SK-N-SH (cell line): Measurements from ENCODE around the gene TMEM255B. TPM values are rescaled to one million over a fixed set of nuclear protein-coding genes. Genes with fewer than 3 reads are reported as not detected.
"Not testable (repeated sequence)": the region's sequence is repeated elsewhere in the genome, so short reads cannot be mapped to it uniquely, and the experiment has no call there.

Experiments used
- CTCF ChIA-PET: fragments of 300-600, 350-600 bp; formaldehyde crosslinking; extraction: SDS; loops from one replicate; lab custom pipeline; 2021; lab: Yijun Ruan, JAX
- POLR2A ChIA-PET: fragments of 350-600 bp; sonication (Branson Sonifier 250); formaldehyde crosslinking; extraction: SDS; loops from one replicate; lab custom pipeline; 2020; ENCODE audit warnings: antibody characterized with exemption, inconsistent platforms; lab: Yijun Ruan, JAX
- DNase-seq: peaks from one replicate; pipeline ENCODE4 v3.0.0; 2012
- H2AFZ ChIP-seq: fragments of 200-600 bp; sonication (generic); 2 replicates; pipeline ENCODE4 v1.8.1; 2016; ENCODE audit warnings: antibody characterized with exemption, mild to moderate bottlenecking, low read depth
- H3F3A ChIP-seq: fragments of 200-600 bp; sonication (generic); replicated peaks from 2 replicates; pipeline ENCODE3; 2016; ENCODE audit warnings: antibody characterized with exemption, mild to moderate bottlenecking; ENCODE audit not compliant: insufficient read depth
- H3K27ac ChIP-seq, 2 experiments: fragments of 200-500 bp in 1 of 2; fragments of 200-600 bp in 1 of 2; sonication (Bioruptor generic) in 1 of 2; sonication (generic), shearing (Covaris generic) in 1 of 2; 2 replicates each; pipeline versions ENCODE4 v1.5.1 to v1.6.1; 2014 to 2016; ENCODE audit warnings: low read depth in 2 of 2, inconsistent platforms in 1 of 2, low read length in 1 of 2, mild to moderate bottlenecking in 1 of 2, mixed read lengths in 1 of 2
- H3K27me3 ChIP-seq: fragments of 200-600 bp; sonication (generic), shearing (Covaris generic); 2 replicates; pipeline ENCODE4 v1.6.1; 2016; ENCODE audit warnings: mixed run types; ENCODE audit not compliant: insufficient read depth
- H3K36me3 ChIP-seq, 2 experiments: fragments of 200-500 bp in 1 of 2; fragments of 200-600 bp in 1 of 2; sonication (Bioruptor generic) in 1 of 2; sonication (generic) in 1 of 2; replicated peaks in 1 of 2; 2 replicates each; pipeline versions ENCODE3 to v1.5.1; 2014 to 2016; ENCODE audit warnings: low read length in 1 of 2, mild to moderate bottlenecking in 1 of 2; ENCODE audit not compliant: insufficient read depth in 2 of 2, control insufficient read depth in 1 of 2
- H3K4me1 ChIP-seq, 2 experiments: fragments of 200-500 bp in 1 of 2; fragments of 200-600 bp in 1 of 2; sonication (Bioruptor generic) in 1 of 2; sonication (generic), shearing (Covaris generic) in 1 of 2; 2 replicates each; pipeline versions ENCODE4 v1.5.1 to v1.6.1; 2014 to 2016; ENCODE audit warnings: low read depth in 1 of 2, low read length in 1 of 2, mixed run types in 1 of 2; ENCODE audit not compliant: insufficient read depth in 2 of 2, control insufficient read depth in 1 of 2
- H3K4me2 ChIP-seq: fragments of 200-600 bp; sonication (generic), shearing (Covaris generic); 2 replicates; pipeline ENCODE4 v1.6.1; 2017; ENCODE audit warnings: mixed run types
- H3K4me3 ChIP-seq, 2 experiments: fragments of 200-500 bp in 1 of 2; fragments of 200-600 bp in 1 of 2; sonication (Bioruptor generic) in 1 of 2; sonication (generic), shearing (Covaris generic) in 1 of 2; 2 replicates each; pipeline versions ENCODE4 v1.5.1 to v1.8.1; 2014 to 2016; ENCODE audit warnings: low read depth in 2 of 2, inconsistent platforms in 1 of 2, low read length in 1 of 2, mild to moderate bottlenecking in 1 of 2, mixed read lengths in 1 of 2, moderate library complexity in 1 of 2
- H3K79me2 ChIP-seq: fragments of 200-600 bp; sonication (generic); 2 replicates; pipeline ENCODE4 v1.8.1; 2017; ENCODE audit warnings: mild to moderate bottlenecking; ENCODE audit not compliant: insufficient read depth
- H3K9ac ChIP-seq: fragments of 200-600 bp; sonication (generic); 2 replicates; pipeline ENCODE4 v1.6.1; 2017; ENCODE audit warnings: mixed run types
- H3K9me2 ChIP-seq: fragments of 200-600 bp; sonication (generic); 2 replicates; pipeline ENCODE4 v1.6.1; 2017; ENCODE audit warnings: mixed run types
- H3K9me3 ChIP-seq: fragments of 200-600 bp; sonication (generic); 2 replicates; pipeline ENCODE4 v1.6.1; 2017; ENCODE audit warnings: mixed run types, mild to moderate bottlenecking, moderate library complexity
- H4K20me1 ChIP-seq: fragments of 200-600 bp; sonication (generic); 2 replicates; pipeline ENCODE4 v1.6.1; 2017; ENCODE audit warnings: mild to moderate bottlenecking, mixed run types; ENCODE audit not compliant: insufficient read depth
- FOXM1 ChIP-seq: IDR thresholded peaks from 2 replicates; pipeline ENCODE4 v1.4.0; 2012; ENCODE audit warnings: low read depth, mild to moderate bottlenecking
- NRF1 ChIP-seq: IDR thresholded peaks from 2 replicates; pipeline ENCODE4 v1.6.1; 2012; ENCODE audit warnings: low read depth, mild to moderate bottlenecking, low read length
- TCF12 ChIP-seq: IDR thresholded peaks from 2 replicates; pipeline ENCODE4 v1.4.0; 2012
- YY1 ChIP-seq: IDR thresholded peaks from 2 replicates; pipeline ENCODE4 v1.4.0; 2012; ENCODE audit warnings: low read depth, mild to moderate bottlenecking
- WGBS: methylation state at CpG from one replicate; pipeline ENCODE4 v1.1.6; 2017; ENCODE audit warnings: low lambda C conversion rate; 5-methylcytosine and 5-hydroxymethylcytosine counted together
- polyA plus RNA-seq, 3 experiments: library from polyadenylated mRNA; depleted of rRNA; stranded (reverse); fragments of >200 nt; gene quantifications; 2 replicates each; pipeline ENCODE4 v1.2.3, GENCODE V29; 2012
- TF ChIP-seq, protein P1 (sequence below): IDR thresholded peaks from 2 replicates; pipeline ENCODE4; 2012

Gene TMEM255B
- polyA plus RNA-seq, 1 of the 3 experiments (the other 2 are of a cell fraction), result 14.8 TPM

DNA sequence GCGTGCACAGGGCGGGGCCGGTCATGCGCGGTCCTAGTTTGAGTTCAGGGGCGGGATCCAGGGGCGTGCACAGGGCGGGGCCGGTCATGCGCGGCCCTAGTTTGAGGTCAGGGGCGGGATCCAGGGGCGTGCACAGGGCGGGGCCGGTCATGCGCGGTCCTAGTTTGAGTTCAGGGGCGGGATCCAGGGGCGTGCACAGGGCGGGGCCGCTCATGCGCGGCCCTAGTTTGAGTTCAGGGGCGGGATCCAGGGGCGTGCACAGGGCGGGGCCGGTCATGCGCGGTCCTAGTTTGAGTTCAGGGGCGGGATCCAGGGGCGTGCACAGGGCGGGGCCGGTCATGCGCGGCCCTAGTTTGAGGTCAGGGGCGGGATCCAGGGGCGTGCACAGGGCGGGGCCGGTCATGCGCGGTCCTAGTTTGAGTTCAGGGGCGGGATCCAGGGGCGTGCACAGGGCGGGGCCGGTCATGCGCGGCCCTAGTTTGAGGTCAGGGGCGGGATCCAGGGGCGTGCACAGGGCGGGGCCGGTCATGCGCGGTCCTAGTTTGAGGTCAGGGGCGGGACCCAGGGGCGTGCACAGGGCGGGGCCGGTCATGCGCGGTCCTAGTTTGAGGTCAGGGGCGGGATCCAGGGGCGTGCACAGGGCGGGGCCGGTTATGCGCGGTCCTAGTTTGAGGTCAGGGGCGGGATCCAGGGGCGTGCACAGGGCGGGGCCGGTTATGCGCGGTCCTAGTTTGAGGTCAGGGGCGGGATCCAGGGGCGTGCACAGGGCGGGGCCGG lies 33.5 kb upstream of the TMEM255B start:
- H3K79me2 ChIP-seq, H3K4me2 ChIP-seq, H3K9me2 ChIP-seq, H2AFZ ChIP-seq, H3K9me3 ChIP-seq, POLR2A ChIA-PET, H3K4me3 ChIP-seq, H3K27ac ChIP-seq, H3K36me3 ChIP-seq, H3K9ac ChIP-seq, H4K20me1 ChIP-seq, H3K27me3 ChIP-seq, DNase-seq: not testable (repeated sequence)
- no CpG with 5 or more reads among the region's 75 CpGs for WGBS
- Histone ChIP-seq H3K4me1 (peaks cover 0 to 35% of the 10 kb centered on the region in 2 experiments; a peak in 1 of 4 replicates), H3F3A (peaks cover 13% of the 10 kb centered on the region)
- CTCF ChIA-PET, result interaction anchor here (0.9 to 1.7 kb wide), 10 partner anchors 16 to 501 kb away, joined by 3 to 19 read pairs (median 4); partner anchors contain the start of genes ATP4B and GRK1
- 0 out of 2 replicates have a peak, but pooled peaks have one; percentile 11 for TF ChIP-seq NRF1
- TF ChIP-seq, protein P1, sequence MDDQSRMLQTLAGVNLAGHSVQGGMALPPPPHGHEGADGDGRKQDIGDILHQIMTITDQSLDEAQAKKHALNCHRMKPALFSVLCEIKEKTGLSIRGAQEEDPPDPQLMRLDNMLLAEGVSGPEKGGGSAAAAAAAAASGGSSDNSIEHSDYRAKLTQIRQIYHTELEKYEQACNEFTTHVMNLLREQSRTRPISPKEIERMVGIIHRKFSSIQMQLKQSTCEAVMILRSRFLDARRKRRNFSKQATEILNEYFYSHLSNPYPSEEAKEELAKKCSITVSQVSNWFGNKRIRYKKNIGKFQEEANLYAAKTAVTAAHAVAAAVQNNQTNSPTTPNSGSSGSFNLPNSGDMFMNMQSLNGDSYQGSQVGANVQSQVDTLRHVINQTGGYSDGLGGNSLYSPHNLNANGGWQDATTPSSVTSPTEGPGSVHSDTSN, result peak; percentile 44
- TF ChIP-seq, all 33 proteins: peak for 2; not testable (repeated sequence) for 31

DNA sequence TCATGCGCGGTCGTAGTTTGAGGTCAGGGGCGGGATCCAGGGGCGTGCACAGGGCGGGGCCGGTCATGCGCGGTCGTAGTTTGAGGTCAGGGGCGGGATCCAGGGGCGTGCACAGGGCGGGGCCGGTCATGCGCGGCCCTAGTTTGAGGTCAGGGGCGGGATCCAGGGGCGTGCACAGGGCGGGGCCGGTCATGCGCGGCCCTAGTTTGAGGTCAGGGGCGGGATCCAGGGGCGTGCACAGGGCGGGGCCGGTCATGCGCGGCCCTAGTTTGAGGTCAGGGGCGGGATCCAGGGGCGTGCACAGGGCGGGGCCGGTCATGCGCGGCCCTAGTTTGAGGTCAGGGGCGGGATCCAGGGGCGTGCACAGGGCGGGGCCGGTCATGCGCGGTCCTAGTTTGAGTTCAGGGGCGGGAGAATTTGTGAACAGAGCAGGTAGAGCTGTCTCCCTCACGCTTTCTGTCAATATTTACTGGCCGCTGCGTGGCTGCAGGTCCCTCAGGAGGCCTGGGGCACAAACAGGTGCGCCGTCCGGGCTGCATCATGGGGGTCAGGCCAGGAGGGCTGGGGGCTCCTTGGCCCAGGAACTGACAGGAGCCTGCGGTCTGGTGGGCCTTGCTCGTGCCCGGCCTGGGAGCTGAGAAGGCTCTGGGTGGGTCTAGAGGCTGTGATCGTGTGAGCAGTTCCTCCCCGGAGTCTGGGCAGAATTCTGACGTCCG lies 32.8 kb upstream of the TMEM255B start:
- peak overlapping the region; percentile 21 to 82; a peak in 3 of 4 replicates for H3K27ac ChIP-seq
- H3F3A ChIP-seq, result peaks cover 13% of the 10 kb centered on the region
- H3K36me3 ChIP-seq, H3K9me2 ChIP-seq, H4K20me1 ChIP-seq, H3K27me3 ChIP-seq, POLR2A ChIA-PET, H3K79me2 ChIP-seq, H3K9me3 ChIP-seq, H2AFZ ChIP-seq, H3K9ac ChIP-seq: not testable (repeated sequence)
- WGBS, result 33% methylated on average over 3 of the region's 54 CpGs
- DNase-seq, result peak; percentile 59
- CTCF ChIA-PET, result interaction anchor here (0.8 kb wide), 1 partner anchor 76 kb away, joined by 3 read pairs; no protein-coding TSS in a partner anchor
- H3K4me3 ChIP-seq, result peak overlapping the region; percentile 51 to 55; a peak in 3 of 4 replicates
- H3K4me1 ChIP-seq, result peaks cover 0 to 35% of the 10 kb centered on the region in 2 experiments; a peak in 1 of 4 replicates
- peak overlapping the region; percentile 73; the same call in 1 of the 2 replicates for H3K4me2 ChIP-seq

DNA sequence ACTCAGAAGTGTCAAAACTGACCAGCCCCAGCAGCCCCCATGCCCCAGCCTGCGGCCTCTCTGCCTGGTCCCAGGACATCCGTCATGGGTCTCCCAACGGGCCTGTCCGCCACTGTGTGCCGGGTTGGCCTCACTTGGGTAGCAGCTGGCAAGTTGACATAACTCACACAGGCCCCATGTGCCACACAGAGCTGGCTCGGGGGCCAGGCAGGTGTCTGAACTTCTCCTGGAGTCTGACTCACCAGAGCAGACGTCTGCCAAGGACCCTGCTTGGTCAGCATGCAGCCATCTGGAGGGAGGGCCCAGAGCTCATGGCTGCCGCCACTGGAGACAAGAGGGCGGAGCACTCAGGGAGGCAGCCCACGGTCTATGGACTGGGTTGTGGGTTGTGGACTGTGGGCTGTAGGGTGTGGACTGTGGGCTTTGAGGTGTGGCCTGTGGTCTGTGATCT lies 32.0 kb upstream of the TMEM255B start:
- H3K9me3 ChIP-seq, result no peaks in the 10 kb centered on the region
- DNase-seq, result no peak
- no peaks in the 10 kb centered on the region for H3K79me2 ChIP-seq
- 0% methylated on average over 1 of the region's 10 CpGs for WGBS
- no peaks in the 10 kb centered on the region for H3K27me3 ChIP-seq
- no peak overlapping the region for H2AFZ ChIP-seq
- no peaks in the 10 kb centered on the region for H3K9me2 ChIP-seq
- H4K20me1 ChIP-seq, result no peaks in the 10 kb centered on the region
- H3K4me1 ChIP-seq, result peaks cover 0 to 35% of the 10 kb centered on the region in 2 experiments; a peak in 1 of 4 replicates
- H3K4me3 ChIP-seq, result peak overlapping the region in 1 of 2 experiments; percentile 51; a peak in 2 of 4 replicates
- peaks cover 13% of the 10 kb centered on the region for H3F3A ChIP-seq
- H3K36me3 ChIP-seq, result no peaks in the 10 kb centered on the region
- H3K4me2 ChIP-seq, result peak overlapping the region; percentile 73; the same call in 1 of the 2 replicates
- peak overlapping the region; percentile 21 to 82; a peak in 3 of 4 replicates for H3K27ac ChIP-seq
- no peak overlapping the region for H3K9ac ChIP-seq
- ChIA-PET POLR2A (no interaction called here), CTCF (interaction anchor here (0.8 kb wide), 1 partner anchor 75 kb away, joined by 3 read pairs; no protein-coding TSS in a partner anchor)
- TF ChIP-seq FOXM1 (no peak), TCF12 (peak; percentile 68; the same call in 1 of the 2 replicates), YY1 (no peak)
